ENCODE measurements around the gene DOCK10.

DNA sequence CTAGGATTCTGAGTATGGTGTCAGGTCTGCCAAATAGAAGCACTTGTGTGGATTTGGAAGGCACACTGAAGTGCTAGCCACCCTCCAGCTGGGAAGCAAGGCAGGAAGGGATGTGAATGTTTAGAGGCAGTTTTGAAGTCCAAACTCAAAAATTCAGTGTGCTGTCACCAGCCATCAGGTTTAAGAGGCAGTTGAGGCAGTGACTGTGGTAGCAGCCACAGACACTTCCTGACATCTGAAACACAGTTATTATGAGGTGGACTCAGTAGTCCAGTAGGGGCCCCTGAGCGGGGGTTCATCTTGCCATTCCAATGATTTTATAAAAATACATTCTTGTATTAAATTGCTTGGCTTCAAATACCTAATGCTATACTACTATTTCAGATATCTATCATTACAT is 13.4 kb upstream of the DOCK10 start:
- TF ChIP-seq, protein P1, sequence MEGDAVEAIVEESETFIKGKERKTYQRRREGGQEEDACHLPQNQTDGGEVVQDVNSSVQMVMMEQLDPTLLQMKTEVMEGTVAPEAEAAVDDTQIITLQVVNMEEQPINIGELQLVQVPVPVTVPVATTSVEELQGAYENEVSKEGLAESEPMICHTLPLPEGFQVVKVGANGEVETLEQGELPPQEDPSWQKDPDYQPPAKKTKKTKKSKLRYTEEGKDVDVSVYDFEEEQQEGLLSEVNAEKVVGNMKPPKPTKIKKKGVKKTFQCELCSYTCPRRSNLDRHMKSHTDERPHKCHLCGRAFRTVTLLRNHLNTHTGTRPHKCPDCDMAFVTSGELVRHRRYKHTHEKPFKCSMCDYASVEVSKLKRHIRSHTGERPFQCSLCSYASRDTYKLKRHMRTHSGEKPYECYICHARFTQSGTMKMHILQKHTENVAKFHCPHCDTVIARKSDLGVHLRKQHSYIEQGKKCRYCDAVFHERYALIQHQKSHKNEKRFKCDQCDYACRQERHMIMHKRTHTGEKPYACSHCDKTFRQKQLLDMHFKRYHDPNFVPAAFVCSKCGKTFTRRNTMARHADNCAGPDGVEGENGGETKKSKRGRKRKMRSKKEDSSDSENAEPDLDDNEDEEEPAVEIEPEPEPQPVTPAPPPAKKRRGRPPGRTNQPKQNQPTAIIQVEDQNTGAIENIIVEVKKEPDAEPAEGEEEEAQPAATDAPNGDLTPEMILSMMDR (IDR thresholded peaks at IDR 0.05), result no peak
- no peak for TF ChIP-seq POLR2AphosphoS5 (IDR thresholded peaks at IDR 0.05)
- no peak for TF ChIP-seq POLR2A (IDR thresholded peaks at IDR 0.05)

Data from stomach (tissue), 4 donors.